ENCODE measurements around the gene RHPN2. TPM values are rescaled to one million over a fixed set of nuclear protein-coding genes. Genes with fewer than 3 reads are reported as not detected.
A peak's percentile ranks its signal among the peaks of the same experiment; 100 is the strongest.

The RHPN2 gene
- total RNA-seq, 1 donor from 2014 or later: 33.9 TPM

DNA sequence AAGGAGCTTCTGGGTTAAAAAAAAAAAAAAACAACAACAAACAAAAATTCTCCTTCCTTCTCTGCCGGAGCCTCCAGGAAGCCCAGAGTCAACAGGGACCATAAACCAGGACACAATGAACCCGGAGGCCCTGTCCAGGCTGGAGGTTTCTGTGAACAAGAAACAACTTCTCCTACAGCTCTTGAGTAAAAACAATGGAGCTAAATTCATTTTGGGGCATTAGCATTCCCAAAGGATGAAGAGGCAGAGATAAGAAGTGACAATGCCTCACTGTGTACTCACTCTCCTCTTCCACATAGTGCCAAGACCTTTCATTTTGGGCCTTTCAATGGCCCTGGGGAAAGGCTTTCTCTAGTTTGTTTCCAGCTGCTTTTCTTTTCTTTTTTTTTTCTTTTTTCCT is 9.0 kb downstream of the RHPN2 start:
- Mint-ChIP-seq H3K27me3 (no peaks in the 10 kb centered on the region), H3K4me1 (ENCODE audit: low read depth) (peaks cover 31% of the 10 kb centered on the region), H3K4me3 (ENCODE audit: low read depth) (no peak overlapping the region), H3K9me3 (ENCODE audit: low read depth) (no peaks in the 10 kb centered on the region), H3K27ac (peak overlapping the region; percentile 78), H3K36me3 (ENCODE audit: insufficient read depth) (peaks cover 6% of the 10 kb centered on the region)
- no peak for DNase-seq (ENCODE audit: low spot score, unreplicated experiment)
- TF ChIP-seq, protein P1, sequence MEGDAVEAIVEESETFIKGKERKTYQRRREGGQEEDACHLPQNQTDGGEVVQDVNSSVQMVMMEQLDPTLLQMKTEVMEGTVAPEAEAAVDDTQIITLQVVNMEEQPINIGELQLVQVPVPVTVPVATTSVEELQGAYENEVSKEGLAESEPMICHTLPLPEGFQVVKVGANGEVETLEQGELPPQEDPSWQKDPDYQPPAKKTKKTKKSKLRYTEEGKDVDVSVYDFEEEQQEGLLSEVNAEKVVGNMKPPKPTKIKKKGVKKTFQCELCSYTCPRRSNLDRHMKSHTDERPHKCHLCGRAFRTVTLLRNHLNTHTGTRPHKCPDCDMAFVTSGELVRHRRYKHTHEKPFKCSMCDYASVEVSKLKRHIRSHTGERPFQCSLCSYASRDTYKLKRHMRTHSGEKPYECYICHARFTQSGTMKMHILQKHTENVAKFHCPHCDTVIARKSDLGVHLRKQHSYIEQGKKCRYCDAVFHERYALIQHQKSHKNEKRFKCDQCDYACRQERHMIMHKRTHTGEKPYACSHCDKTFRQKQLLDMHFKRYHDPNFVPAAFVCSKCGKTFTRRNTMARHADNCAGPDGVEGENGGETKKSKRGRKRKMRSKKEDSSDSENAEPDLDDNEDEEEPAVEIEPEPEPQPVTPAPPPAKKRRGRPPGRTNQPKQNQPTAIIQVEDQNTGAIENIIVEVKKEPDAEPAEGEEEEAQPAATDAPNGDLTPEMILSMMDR (IDR thresholded peaks at IDR 0.05; ENCODE audit: unreplicated experiment): no peak

DNA sequence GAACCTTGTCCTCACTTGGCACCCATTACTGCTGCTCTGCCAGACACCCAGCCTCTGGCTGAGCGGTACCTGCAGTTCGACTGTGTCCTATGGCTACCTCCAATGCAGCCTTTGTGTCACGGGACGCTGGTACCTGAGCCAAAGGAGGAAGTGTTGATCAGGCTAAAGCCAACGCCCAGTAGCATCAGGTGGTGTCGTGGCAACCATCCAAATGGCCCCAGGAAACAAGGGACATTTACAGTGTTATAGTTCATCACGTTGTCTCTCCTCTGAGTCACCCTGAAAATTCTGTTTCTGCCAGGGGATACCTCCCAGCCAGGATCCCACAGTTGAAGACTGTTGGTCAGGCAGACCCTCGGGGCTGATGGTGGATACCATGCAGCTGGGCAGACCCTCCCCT is 10.1 kb downstream of the RHPN2 start:
- no peak for DNase-seq (ENCODE audit: low spot score, unreplicated experiment)
- no peaks in the 10 kb centered on the region for H3K9me3 Mint-ChIP-seq (ENCODE audit: low read depth)
- H3K4me1 Mint-ChIP-seq (ENCODE audit: low read depth): peaks cover 30% of the 10 kb centered on the region
- no peak overlapping the region for H3K4me3 Mint-ChIP-seq (ENCODE audit: low read depth)
- H3K36me3 Mint-ChIP-seq (ENCODE audit: insufficient read depth): peaks cover 6% of the 10 kb centered on the region
- TF ChIP-seq, protein P1 (IDR thresholded peaks at IDR 0.05; ENCODE audit: unreplicated experiment): no peak
- H3K27me3 Mint-ChIP-seq: no peaks in the 10 kb centered on the region
- no peak overlapping the region for H3K27ac Mint-ChIP-seq

DNA sequence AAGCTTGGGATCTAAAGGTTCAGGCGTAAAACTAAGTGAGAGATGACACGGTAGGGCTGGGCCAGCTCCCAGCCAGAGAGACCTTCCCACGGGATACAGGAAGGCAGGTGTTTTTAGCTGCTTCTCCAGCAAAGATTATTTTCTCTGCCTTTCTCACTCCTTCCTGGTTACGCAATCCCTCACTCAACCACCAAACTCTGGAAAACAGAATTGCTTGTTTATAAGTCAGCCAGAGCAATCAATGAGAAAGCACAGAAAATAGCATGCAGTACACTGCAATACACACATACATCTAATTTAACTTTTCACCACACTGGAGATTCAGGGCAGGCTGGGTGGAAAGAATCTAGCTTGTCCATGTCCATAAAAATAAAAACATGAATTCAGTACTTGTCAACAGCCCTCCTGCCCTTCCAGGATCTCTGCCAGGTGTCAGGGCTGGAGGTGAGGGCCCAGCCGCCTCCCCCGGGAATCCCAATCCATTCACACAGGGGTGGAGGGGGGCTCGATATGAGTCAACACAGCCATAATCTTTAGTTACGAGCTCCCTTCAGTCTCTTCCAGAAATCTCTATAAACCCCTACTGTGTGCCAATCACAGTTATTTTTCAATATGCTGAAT is 12.2 kb downstream of the RHPN2 start:
- peak overlapping the region; percentile 90 for H3K27ac Mint-ChIP-seq
- H3K9me3 Mint-ChIP-seq (ENCODE audit: low read depth): no peaks in the 10 kb centered on the region
- peaks cover 41% of the 10 kb centered on the region for H3K4me1 Mint-ChIP-seq (ENCODE audit: low read depth)

DNA sequence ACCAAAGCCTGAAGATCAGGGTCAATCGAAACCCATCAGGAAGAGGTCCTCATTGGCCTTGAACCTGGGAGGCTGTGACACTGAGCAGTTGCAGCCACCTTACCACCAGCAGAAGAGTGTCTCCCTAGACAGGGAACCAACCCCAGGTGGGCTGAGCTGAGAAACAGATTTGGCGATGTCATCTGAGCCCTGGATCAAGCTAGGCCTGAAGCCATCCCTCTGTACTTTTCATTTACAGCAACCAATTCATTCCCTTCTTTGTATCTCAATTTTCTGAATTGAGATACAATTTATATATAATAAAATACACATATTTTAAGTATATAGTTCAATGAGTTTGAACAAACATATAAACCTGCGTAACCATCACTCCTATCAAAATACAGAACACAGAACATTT is 14.6 kb downstream of the RHPN2 start:
- DNase-seq (ENCODE audit: low spot score, unreplicated experiment): no peak
- Mint-ChIP-seq H3K36me3 (ENCODE audit: insufficient read depth) (peaks cover 10% of the 10 kb centered on the region), H3K27ac (peak overlapping the region; percentile 99), H3K4me3 (ENCODE audit: low read depth) (no peak overlapping the region), H3K27me3 (no peaks in the 10 kb centered on the region), H3K9me3 (ENCODE audit: low read depth) (no peaks in the 10 kb centered on the region), H3K4me1 (ENCODE audit: low read depth) (peaks cover 48% of the 10 kb centered on the region)
- TF ChIP-seq, protein P1 (IDR thresholded peaks at IDR 0.05; ENCODE audit: unreplicated experiment): no peak

More for the DNA sequence above, 12.2 kb downstream of the RHPN2 start:
- Mint-ChIP-seq H3K27me3 (no peaks in the 10 kb centered on the region), H3K36me3 (ENCODE audit: insufficient read depth) (peaks cover 2% of the 10 kb centered on the region), H3K4me3 (ENCODE audit: low read depth) (no peak overlapping the region)
- DNase-seq (ENCODE audit: low spot score, unreplicated experiment): no peak
- TF ChIP-seq, protein P1 (IDR thresholded peaks at IDR 0.05; ENCODE audit: unreplicated experiment): no peak

DNA sequence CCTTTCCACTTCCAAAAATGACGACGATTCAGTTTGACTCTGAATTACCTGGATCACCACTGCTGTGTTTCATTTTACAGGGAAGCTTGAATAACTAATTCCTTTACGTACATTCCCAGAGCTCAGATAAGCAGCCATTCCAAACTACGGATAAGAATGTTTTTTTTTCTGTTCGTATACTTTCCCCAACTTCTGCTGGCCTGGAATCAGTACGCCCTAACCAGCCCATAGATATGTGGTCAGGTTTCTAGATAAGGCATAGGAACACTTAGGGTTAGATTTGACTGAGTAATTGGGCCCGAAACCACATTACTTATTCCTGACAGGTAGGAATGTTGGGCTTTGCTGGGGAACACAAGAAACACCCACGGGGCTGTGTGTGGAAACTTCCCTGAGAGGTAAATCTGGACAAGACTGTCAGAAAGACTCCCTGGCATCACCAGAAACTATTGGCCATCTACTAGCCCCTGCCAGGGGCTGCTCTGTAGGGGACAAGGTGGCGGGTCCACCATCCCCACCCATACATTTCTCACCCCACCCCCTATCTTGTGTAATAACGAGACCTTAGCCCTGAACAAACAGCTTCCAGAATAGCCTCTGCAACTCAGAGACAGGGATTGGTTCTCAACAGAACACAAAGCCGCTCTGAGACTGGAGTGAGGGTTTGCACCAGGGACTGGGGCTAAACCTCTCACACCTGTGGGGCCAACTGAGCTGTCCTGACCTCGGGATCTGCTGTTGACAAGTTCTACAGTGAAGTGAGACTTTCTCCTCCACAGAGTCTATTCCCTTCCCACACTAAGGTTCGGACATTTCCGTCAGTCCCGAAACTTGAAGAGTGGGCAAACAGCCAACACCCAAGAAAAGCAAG is 15.6 kb downstream of the RHPN2 start:
- Mint-ChIP-seq H3K9me3 (ENCODE audit: low read depth) (no peaks in the 10 kb centered on the region), H3K27me3 (no peaks in the 10 kb centered on the region), H3K36me3 (ENCODE audit: insufficient read depth) (peaks cover 10% of the 10 kb centered on the region), H3K4me3 (ENCODE audit: low read depth) (peak overlapping the region; percentile 44), H3K4me1 (ENCODE audit: low read depth) (peaks cover 48% of the 10 kb centered on the region), H3K27ac (peak overlapping the region; percentile 99)
- TF ChIP-seq, protein P1 (IDR thresholded peaks at IDR 0.05; ENCODE audit: unreplicated experiment): no peak
- DNase-seq (ENCODE audit: low spot score, unreplicated experiment): no peak
